Measurements from ENCODE around the gene KLHL3. TPM values are rescaled to one million over a fixed set of nuclear protein-coding genes. Genes with fewer than 3 reads are reported as not detected.
A peak's percentile ranks its signal among the peaks of the same experiment; 100 is the strongest.

The KLHL3 gene
- total and polyA plus RNA-seq, 9 of the 15 experiments (the other 6 are each of a cell fraction or from before 2014, with no cell fraction given) = under 0.01 to 1.5 (median 0.22) TPM

DNA sequence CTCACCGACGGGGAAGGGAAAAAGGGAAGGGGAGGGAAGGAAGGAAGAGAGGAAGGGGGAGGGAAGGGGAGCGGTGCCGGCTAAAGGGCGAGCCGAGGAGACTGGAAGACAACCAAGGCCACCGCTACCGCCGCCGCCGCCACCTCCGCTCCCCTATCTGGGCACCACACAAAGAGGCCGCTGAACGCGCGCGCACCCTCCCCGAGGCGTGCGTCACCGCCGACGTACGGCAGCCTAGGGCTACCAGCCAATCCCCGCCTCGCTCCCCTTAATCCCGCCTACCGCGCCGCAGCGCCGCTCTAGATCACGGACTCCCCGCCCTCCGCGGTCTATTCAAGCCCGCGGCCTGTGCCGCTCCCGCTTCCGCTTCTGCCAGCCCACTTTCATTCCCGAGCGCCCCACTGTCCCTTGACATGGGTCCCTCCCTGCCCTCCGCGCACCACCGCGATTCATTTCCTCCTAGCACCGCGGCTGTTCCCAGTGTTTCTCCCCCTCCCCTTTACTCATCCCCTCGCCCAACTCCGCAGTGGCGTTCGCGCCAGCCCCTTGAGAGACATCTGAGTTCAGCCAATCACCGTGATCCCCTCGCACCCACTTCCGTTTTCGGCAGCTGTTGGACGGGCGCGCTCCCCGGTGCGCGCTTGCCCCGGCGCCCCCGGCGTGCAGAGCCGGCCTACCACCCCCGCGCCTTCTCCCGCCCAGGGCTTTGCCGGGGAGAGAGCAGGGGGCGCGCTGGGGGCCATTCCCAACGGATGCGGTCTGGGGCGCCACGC lies 18.5 kb upstream of the KLHL3 start, which contains the start of gene HNRNPA0 (continued):
- TF ChIP-seq BRF2 (IDR thresholded peaks at IDR 0.05; ENCODE audit: borderline replicate concordance, insufficient read depth, insufficient read length) = no peak
- TF ChIP-seq SNRNP70 (optimal IDR thresholded peaks at IDR 0.05; ENCODE audit: low read depth, low read length) = no peak
- TF ChIP-seq ZC3H4 (CRISPR knock-in tag; IDR thresholded peaks at IDR 0.05; ENCODE audit: borderline replicate concordance) = no peak; the same call in 1 of the 2 replicates
- TF ChIP-seq KLF6 (CRISPR knock-in tag; IDR thresholded peaks at IDR 0.05; ENCODE audit: borderline replicate concordance) = no peak
- peak; percentile 82 for TF ChIP-seq CCNT2 (IDR thresholded peaks at IDR 0.05; ENCODE audit: borderline replicate concordance, extremely low read depth, insufficient read length, low read depth, low read length)
- no peak; the same call in 1 of the 2 replicates for TF ChIP-seq RAD51 (IDR thresholded peaks at IDR 0.05; ENCODE audit: borderline replicate concordance, low read depth)
- no peak for TF ChIP-seq YBX1 (IDR thresholded peaks at IDR 0.05)
- TF ChIP-seq ZNF778 (CRISPR knock-in tag; IDR thresholded peaks at IDR 0.05) = no peak
- TF ChIP-seq ZNF395 (CRISPR knock-in tag; IDR thresholded peaks at IDR 0.05) = peak; percentile 53; the same call in 1 of the 2 replicates
- TF ChIP-seq SRSF9 (IDR thresholded peaks at IDR 0.05; ENCODE audit: borderline replicate concordance, low read depth, low read length) = no peak
- no peak; the same call in 1 of the 2 replicates for TF ChIP-seq PHB2 (IDR thresholded peaks at IDR 0.05; ENCODE audit: low read depth)
- TF ChIP-seq, protein P1, sequence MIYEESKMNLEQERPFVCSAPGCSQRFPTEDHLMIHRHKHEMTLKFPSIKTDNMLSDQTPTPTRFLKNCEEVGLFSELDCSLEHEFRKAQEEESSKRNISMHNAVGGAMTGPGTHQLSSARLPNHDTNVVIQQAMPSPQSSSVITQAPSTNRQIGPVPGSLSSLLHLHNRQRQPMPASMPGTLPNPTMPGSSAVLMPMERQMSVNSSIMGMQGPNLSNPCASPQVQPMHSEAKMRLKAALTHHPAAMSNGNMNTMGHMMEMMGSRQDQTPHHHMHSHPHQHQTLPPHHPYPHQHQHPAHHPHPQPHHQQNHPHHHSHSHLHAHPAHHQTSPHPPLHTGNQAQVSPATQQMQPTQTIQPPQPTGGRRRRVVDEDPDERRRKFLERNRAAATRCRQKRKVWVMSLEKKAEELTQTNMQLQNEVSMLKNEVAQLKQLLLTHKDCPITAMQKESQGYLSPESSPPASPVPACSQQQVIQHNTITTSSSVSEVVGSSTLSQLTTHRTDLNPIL (CRISPR knock-in tag; IDR thresholded peaks at IDR 0.05) = no peak
- TF ChIP-seq MTA2 (IDR thresholded peaks at IDR 0.05; ENCODE audit: low read depth) = no peak
- no peak for TF ChIP-seq RAD21 (CRISPR knock-in tag; conservative IDR thresholded peaks at IDR 0.05 in 1 of 2, IDR thresholded peaks at IDR 0.05 in 1 of 2)
- TF ChIP-seq SAP30 (IDR thresholded peaks at IDR 0.05; ENCODE audit: borderline replicate concordance, insufficient read depth, low read depth, low read length, poor library complexity, severe bottlenecking) = peak; percentile 58
- TF ChIP-seq SIRT6 (IDR thresholded peaks at IDR 0.05; ENCODE audit: low read depth, low read length) = no peak
- no peak for TF ChIP-seq ESRRB (CRISPR knock-in tag; IDR thresholded peaks at IDR 0.05; ENCODE audit: borderline replicate concordance)
- TF ChIP-seq SMARCA4 (IDR thresholded peaks at IDR 0.05) = no peak
- no peak for TF ChIP-seq CHCHD3 (CRISPR knock-in tag; IDR thresholded peaks at IDR 0.05)
- TF ChIP-seq PCBP1 (IDR thresholded peaks at IDR 0.05; ENCODE audit: low read depth, low read length, poor library complexity, severe bottlenecking) = peak; percentile 86
- no peak for TF ChIP-seq U2AF2 (optimal IDR thresholded peaks at IDR 0.05; ENCODE audit: low read depth, low read length)
- TF ChIP-seq KAT8 (IDR thresholded peaks at IDR 0.05; ENCODE audit: low read depth) = no peak
- TF ChIP-seq HNRNPUL1 (IDR thresholded peaks at IDR 0.05; ENCODE audit: low read length) = no peak
- no peak; the same call in 1 of the 2 replicates for TF ChIP-seq LEF1 (IDR thresholded peaks at IDR 0.05)
- TF ChIP-seq HDAC1 (IDR thresholded peaks at IDR 0.05) = peak in 1 of 2 experiments; percentile 79; a peak in 2 of 4 replicates
- no peak for TF ChIP-seq CHD1 (IDR thresholded peaks at IDR 0.05; ENCODE audit: low read length)
